ENCODE data around the gene BRD4.

Gene BRD4

DNA sequence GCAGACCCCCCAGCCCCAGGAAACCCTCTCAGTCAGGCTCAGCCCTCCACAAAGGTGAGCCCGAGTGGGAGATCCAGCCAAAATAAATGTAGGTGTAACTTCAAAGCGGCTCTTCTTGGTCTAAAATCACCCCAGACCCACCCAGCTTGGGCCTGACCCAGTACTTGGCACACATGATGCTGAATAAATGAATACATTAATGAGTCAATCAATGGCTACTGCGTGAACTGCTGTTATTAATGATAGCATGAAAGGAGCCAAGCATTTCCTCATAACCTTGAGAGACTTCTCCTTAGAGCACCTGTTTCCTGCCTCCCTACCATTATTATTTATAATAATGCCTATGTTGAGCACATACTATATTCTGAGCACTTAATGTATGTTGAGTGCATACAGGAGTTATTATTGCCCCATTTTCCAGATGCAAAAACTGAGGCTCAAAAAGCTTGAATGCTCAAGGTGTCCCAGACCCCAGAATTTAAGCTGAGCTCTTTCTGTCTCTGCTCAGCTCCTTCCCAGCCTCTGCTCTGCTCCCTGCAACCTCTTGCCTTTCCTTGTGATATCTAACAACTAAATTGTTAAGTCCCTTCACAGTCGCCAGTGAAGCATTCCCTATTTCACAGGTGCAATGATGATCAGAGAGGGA is 135.9 kb downstream of the BRD4 start (continued):
- 0 out of 2 replicates have a peak, but pooled peaks have one; percentile 19 for TF ChIP-seq ZNF184 (tag by site-specific recombination; IDR thresholded peaks at IDR 0.05)
- TF ChIP-seq ZNF776 (tag by site-specific recombination; IDR thresholded peaks at IDR 0.05; ENCODE audit: borderline replicate concordance) = no peak

DNA sequence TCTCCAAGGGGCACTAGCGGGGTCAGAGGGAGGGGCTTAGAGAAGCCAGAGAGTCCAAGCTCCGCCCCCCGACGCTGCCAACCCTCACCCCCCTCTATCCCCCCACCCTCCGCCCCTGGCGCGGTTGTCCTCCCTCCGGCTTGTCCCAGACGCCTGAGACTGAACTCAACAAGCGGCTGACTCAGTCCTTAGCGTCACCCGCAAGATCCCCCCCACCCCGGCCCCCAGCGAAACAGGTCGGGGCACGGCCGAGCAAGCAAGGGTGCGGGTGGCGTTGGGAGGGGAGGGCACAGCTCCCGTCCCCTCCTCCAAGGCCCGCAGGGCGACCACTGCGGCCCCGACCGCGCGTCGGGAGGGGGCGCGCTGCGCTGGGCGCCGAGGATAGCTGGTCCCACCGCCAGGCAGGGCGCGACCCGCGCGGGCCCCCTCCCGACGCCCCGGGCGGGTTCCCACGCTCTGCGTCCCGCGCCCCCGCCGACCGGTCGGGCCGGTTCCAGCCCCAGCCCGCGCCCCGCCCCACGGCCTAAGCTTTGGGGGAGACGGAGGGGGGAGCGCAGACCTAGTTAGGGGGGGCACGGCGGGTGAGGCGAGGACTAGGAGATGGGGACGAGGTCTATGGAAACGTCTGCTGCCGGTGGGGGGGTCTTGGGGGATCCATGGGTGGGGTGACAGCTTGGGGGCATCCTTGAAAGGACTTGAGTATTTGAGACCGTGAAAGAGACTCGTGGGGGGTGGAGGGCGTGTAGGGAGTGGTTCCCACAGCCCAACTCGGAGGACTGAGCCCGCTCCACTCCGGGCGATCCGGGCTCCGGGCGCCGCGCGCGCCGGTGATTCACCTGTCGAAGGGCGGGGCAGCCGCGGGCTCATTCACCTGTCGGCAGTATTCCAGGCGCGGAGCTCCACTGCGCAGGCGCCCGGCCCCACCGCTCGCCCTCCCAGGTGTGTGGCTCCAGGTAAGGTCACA is 136.7 kb downstream of the BRD4 start:
- Histone ChIP-seq H3K36me3 (ENCODE audit: control insufficient read depth in 2 of 2, insufficient read depth in 1 of 2, low read length in 2 of 2) (peaks cover 0 to 51% of the 10 kb centered on the region in 2 experiments; a peak in 2 of 3 replicates), H3K4me3 (ENCODE audit: low read depth, low read length) (peak overlapping the region; percentile 39), H3K9me3 (ENCODE audit: control insufficient read depth, insufficient read depth, low read depth, low read length) (no peaks in the 10 kb centered on the region), H3K27ac (ENCODE audit: extremely low read depth, low read depth, low read length) (no peak overlapping the region; the same call in 1 of the 2 replicates), H3K4me1 (ENCODE audit: control insufficient read depth, insufficient read depth, low read length) (no peaks in the 10 kb centered on the region)
- ChIA-PET POLR2A (interaction anchor here (0.6 to 1.1 kb wide), 8 partner anchors 24 to 641 kb away, joined by 3 to 6 read pairs (median 3); partner anchors contain the start of gene AKAP8L), CTCF (interaction anchor here (0.5 to 2.1 kb wide), 8 partner anchors 12 to 360 kb away, joined by 3 to 7 read pairs (median 3); partner anchors contain the start of genes OR7A5 and OR7C1)
- TF ChIP-seq ZBTB8A (tag by site-specific recombination; IDR thresholded peaks at IDR 0.05) (peak; percentile 64), ZNF140 (tag by site-specific recombination; IDR thresholded peaks at IDR 0.05) (no peak), GLIS2 (tag by site-specific recombination; IDR thresholded peaks at IDR 0.05) (peak; percentile 65), SP7 (tag by site-specific recombination; IDR thresholded peaks at IDR 0.05) (0 out of 2 replicates have a peak, but pooled peaks have one; percentile 34), ZNF621 (tag by site-specific recombination; IDR thresholded peaks at IDR 0.05) (no peak), BCL11A (tag by site-specific recombination; IDR thresholded peaks at IDR 0.05; ENCODE audit: low read depth) (no peak), SCRT2 (tag by site-specific recombination; IDR thresholded peaks at IDR 0.05) (peak; percentile 44; the same call in 1 of the 2 replicates), KLF8 (tag by site-specific recombination; IDR thresholded peaks at IDR 0.05) (peak; percentile 85), KLF7 (tag by site-specific recombination; IDR thresholded peaks at IDR 0.05; ENCODE audit: borderline replicate concordance) (peak; percentile 53; the same call in 1 of the 2 replicates), ZBTB21 (tag by site-specific recombination; IDR thresholded peaks at IDR 0.05) (no peak), SP3 (tag by site-specific recombination; IDR thresholded peaks at IDR 0.05) (peak; percentile 60), ZEB2 (tag by site-specific recombination; IDR thresholded peaks at IDR 0.05) (peak; percentile 91), ZNF626 (tag by site-specific recombination; IDR thresholded peaks at IDR 0.05) (no peak), KLF9 (tag by site-specific recombination; IDR thresholded peaks at IDR 0.05; ENCODE audit: low read depth) (peak; percentile 62), SCRT1 (tag by site-specific recombination; IDR thresholded peaks at IDR 0.05; ENCODE audit: borderline replicate concordance) (peak; percentile 33; the same call in 1 of the 2 replicates), SP2 (tag by site-specific recombination; IDR thresholded peaks at IDR 0.05) (peak; percentile 17; the same call in 1 of the 2 replicates)
- TF ChIP-seq, protein P1, sequence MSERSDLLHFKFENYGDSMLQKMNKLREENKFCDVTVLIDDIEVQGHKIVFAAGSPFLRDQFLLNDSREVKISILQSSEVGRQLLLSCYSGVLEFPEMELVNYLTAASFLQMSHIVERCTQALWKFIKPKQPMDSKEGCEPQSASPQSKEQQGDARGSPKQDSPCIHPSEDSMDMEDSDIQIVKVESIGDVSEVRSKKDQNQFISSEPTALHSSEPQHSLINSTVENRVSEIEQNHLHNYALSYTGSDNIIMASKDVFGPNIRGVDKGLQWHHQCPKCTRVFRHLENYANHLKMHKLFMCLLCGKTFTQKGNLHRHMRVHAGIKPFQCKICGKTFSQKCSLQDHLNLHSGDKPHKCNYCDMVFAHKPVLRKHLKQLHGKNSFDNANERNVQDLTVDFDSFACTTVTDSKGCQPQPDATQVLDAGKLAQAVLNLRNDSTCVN (tag by site-specific recombination; optimal IDR thresholded peaks at IDR 0.05) = peak; percentile 55
- TF ChIP-seq, protein P2, sequence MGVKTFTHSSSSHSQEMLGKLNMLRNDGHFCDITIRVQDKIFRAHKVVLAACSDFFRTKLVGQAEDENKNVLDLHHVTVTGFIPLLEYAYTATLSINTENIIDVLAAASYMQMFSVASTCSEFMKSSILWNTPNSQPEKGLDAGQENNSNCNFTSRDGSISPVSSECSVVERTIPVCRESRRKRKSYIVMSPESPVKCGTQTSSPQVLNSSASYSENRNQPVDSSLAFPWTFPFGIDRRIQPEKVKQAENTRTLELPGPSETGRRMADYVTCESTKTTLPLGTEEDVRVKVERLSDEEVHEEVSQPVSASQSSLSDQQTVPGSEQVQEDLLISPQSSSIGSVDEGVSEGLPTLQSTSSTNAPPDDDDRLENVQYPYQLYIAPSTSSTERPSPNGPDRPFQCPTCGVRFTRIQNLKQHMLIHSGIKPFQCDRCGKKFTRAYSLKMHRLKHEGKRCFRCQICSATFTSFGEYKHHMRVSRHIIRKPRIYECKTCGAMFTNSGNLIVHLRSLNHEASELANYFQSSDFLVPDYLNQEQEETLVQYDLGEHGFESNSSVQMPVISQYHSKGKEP (tag by site-specific recombination; IDR thresholded peaks at IDR 0.05) = 0 out of 2 replicates have a peak, but pooled peaks have one; percentile 16
- TF ChIP-seq, protein P3, sequence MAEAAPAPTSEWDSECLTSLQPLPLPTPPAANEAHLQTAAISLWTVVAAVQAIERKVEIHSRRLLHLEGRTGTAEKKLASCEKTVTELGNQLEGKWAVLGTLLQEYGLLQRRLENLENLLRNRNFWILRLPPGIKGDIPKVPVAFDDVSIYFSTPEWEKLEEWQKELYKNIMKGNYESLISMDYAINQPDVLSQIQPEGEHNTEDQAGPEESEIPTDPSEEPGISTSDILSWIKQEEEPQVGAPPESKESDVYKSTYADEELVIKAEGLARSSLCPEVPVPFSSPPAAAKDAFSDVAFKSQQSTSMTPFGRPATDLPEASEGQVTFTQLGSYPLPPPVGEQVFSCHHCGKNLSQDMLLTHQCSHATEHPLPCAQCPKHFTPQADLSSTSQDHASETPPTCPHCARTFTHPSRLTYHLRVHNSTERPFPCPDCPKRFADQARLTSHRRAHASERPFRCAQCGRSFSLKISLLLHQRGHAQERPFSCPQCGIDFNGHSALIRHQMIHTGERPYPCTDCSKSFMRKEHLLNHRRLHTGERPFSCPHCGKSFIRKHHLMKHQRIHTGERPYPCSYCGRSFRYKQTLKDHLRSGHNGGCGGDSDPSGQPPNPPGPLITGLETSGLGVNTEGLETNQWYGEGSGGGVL (tag by site-specific recombination; IDR thresholded peaks at IDR 0.05) = peak; percentile 90
- TF ChIP-seq, protein P4, sequence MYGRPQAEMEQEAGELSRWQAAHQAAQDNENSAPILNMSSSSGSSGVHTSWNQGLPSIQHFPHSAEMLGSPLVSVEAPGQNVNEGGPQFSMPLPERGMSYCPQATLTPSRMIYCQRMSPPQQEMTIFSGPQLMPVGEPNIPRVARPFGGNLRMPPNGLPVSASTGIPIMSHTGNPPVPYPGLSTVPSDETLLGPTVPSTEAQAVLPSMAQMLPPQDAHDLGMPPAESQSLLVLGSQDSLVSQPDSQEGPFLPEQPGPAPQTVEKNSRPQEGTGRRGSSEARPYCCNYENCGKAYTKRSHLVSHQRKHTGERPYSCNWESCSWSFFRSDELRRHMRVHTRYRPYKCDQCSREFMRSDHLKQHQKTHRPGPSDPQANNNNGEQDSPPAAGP (tag by site-specific recombination; IDR thresholded peaks at IDR 0.05) = peak; percentile 91
- TF ChIP-seq, protein P5, sequence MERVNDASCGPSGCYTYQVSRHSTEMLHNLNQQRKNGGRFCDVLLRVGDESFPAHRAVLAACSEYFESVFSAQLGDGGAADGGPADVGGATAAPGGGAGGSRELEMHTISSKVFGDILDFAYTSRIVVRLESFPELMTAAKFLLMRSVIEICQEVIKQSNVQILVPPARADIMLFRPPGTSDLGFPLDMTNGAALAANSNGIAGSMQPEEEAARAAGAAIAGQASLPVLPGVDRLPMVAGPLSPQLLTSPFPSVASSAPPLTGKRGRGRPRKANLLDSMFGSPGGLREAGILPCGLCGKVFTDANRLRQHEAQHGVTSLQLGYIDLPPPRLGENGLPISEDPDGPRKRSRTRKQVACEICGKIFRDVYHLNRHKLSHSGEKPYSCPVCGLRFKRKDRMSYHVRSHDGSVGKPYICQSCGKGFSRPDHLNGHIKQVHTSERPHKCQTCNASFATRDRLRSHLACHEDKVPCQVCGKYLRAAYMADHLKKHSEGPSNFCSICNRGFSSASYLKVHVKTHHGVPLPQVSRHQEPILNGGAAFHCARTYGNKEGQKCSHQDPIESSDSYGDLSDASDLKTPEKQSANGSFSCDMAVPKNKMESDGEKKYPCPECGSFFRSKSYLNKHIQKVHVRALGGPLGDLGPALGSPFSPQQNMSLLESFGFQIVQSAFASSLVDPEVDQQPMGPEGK (tag by site-specific recombination; IDR thresholded peaks at IDR 0.05) = peak; percentile 76
- TF ChIP-seq, protein P6, sequence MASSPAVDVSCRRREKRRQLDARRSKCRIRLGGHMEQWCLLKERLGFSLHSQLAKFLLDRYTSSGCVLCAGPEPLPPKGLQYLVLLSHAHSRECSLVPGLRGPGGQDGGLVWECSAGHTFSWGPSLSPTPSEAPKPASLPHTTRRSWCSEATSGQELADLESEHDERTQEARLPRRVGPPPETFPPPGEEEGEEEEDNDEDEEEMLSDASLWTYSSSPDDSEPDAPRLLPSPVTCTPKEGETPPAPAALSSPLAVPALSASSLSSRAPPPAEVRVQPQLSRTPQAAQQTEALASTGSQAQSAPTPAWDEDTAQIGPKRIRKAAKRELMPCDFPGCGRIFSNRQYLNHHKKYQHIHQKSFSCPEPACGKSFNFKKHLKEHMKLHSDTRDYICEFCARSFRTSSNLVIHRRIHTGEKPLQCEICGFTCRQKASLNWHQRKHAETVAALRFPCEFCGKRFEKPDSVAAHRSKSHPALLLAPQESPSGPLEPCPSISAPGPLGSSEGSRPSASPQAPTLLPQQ (tag by site-specific recombination; IDR thresholded peaks at IDR 0.05) = 0 out of 2 replicates have a peak, but pooled peaks have one; percentile 21

Data from HEK293 (cell line).